Adipose tissue (tissue), 3 donors: ENCODE measurements around the gene NPFF. TPM values are rescaled to one million over a fixed set of nuclear protein-coding genes. Genes with fewer than 3 reads are reported as not detected.
"Not testable (repeated sequence)": the region's sequence is repeated elsewhere in the genome, so short reads cannot be mapped to it uniquely, and the experiment has no call there.

Source experiments
- H3K27ac ChIP-seq: one replicate; pipeline ENCODE4 v1.5.1; 2013; ENCODE audit warnings: low read depth, low read length
- WGBS, 3 donors: extraction: QIAGEN DNeasy Blood & Tissue Kit; methylation state at CpG; one replicate each; pipeline ENCODE4 v1.1.7; 2013; 5-methylcytosine and 5-hydroxymethylcytosine counted together
- polyA plus RNA-seq, 3 donors: library from polyadenylated mRNA; stranded (reverse); fragments of 200-250 nt; gene quantifications; one replicate each; pipeline ENCODE4 v1.2.3, GENCODE V29; 2013
- donor health status: healthy with polysubstance abuse.
- donor health status: Bipolar disorder and iron deficiency.
- donor health status: healthy.

The NPFF gene
- 1 to 10 TPM in 1 of 3 donors, under 1 TPM in 1, not detected in 1; 0.21 to 2.6 TPM for polyA plus RNA-seq

- H3K27ac ChIP-seq = no peak within 1 kb of the TSS
- 83 to 90% (median 90%) methylated on average over 9 of the region's 9 CpGs for WGBS, 3 donors
Measured at GRCh38 chr12:53506881-53507602, at the start of gene NPFF. Gene NPFF (minus strand): TSS chr12:53507484. CDS start chr12:53507474, 10 bp downstream.

GRCh38 chr12:53552361-53553327 is 45.4 kb upstream of the NPFF start:
- no peak overlapping the region for H3K27ac ChIP-seq
- 84 to 91% (median 90%) methylated on average over 13 to 14 of the region's 14 CpGs for WGBS, 3 donors

- 91 to 95% (median 94%) methylated on average over 2 of the region's 2 CpGs for WGBS, 3 donors
- H3K27ac ChIP-seq = no peak overlapping the region
Measured at GRCh38 chr12:53551889-53552291, 44.6 kb upstream of the NPFF start.

- no peak overlapping the region for H3K27ac ChIP-seq
- 79 to 92% (median 92%) methylated on average over 1 of the region's 1 CpG for whole genome bisulfite sequencing, 3 donors
Measured at GRCh38 chr12:53550595-53550994, 43.3 kb upstream of the NPFF start.

- not testable (repeated sequence) for H3K27ac ChIP-seq
- WGBS, 3 donors = 94 to 99% (median 97%) methylated on average over 8 of the region's 8 CpGs
Measured at GRCh38 chr12:53550131-53550530, 42.8 kb upstream of the NPFF start.

- WGBS, 3 donors = 96 to 97% (median 96%) methylated on average over 6 of the region's 6 CpGs
- H3K27ac ChIP-seq = not testable (repeated sequence)
Measured at GRCh38 chr12:53548354-53548753, 41.1 kb upstream of the NPFF start.

- WGBS, 3 donors = 25 to 29% (median 26%) methylated on average over 5 of the region's 5 CpGs
- H3K27ac ChIP-seq = no peak overlapping the region
Measured at GRCh38 chr12:53543539-53543938, 36.3 kb upstream of the NPFF start.

GRCh38 chr12:53539526-53539925 is 32.2 kb upstream of the NPFF start:
- WGBS, 3 donors = 94 to 96% (median 95%) methylated on average over 3 of the region's 3 CpGs
- H3K27ac ChIP-seq = no peak overlapping the region

GRCh38 chr12:53538209-53538689 is 31.0 kb upstream of the NPFF start:
- H3K27ac ChIP-seq = no peak overlapping the region
- WGBS, 3 donors = 7 to 22% (median 9%) methylated on average over 1 of the region's 1 CpG

- no peak overlapping the region for H3K27ac ChIP-seq
- WGBS, 3 donors = 89 to 96% (median 90%) methylated on average over 3 of the region's 3 CpGs
Measured at GRCh38 chr12:53536962-53537361, 29.7 kb upstream of the NPFF start.

GRCh38 chr12:53533471-53533870 is 26.2 kb upstream of the NPFF start:
- 68 to 79% (median 76%) methylated on average over 2 of the region's 2 CpGs for WGBS, 3 donors
- no peak overlapping the region for H3K27ac ChIP-seq

- 71 to 90% (median 75%) methylated on average over 7 of the region's 7 CpGs for WGBS, 3 donors
- H3K27ac ChIP-seq = no peak overlapping the region
Measured at GRCh38 chr12:53532524-53533445, 25.5 kb upstream of the NPFF start.

GRCh38 chr12:53532021-53532420 is 24.7 kb upstream of the NPFF start:
- WGBS, 3 donors = 71 to 76% (median 72%) methylated on average over 3 of the region's 3 CpGs
- no peak overlapping the region for H3K27ac ChIP-seq

- H3K27ac ChIP-seq = no peak overlapping the region
- 92 to 93% (median 92%) methylated on average over 4 of the region's 4 CpGs for WGBS, 3 donors
Measured at GRCh38 chr12:53530920-53531319, 23.6 kb upstream of the NPFF start.

- no peak overlapping the region for H3K27ac ChIP-seq
- WGBS, 3 donors = 83 to 88% (median 86%) methylated on average over 2 of the region's 2 CpGs
Measured at GRCh38 chr12:53530061-53530460, 22.8 kb upstream of the NPFF start.

GRCh38 chr12:53524476-53524875 is 17.2 kb upstream of the NPFF start:
- WGBS, 3 donors = 95 to 96% (median 95%) methylated on average over 13 of the region's 13 CpGs
- H3K27ac ChIP-seq = no peak overlapping the region

- 93 to 96% (median 95%) methylated on average over 3 of the region's 3 CpGs for WGBS, 3 donors
- no peak overlapping the region for H3K27ac ChIP-seq
Measured at GRCh38 chr12:53523131-53523530, 15.8 kb upstream of the NPFF start.

- H3K27ac ChIP-seq = no peak overlapping the region
- 77 to 83% (median 82%) methylated on average over 5 of the region's 5 CpGs for WGBS, 3 donors
Measured at GRCh38 chr12:53518381-53518780, 11.1 kb upstream of the NPFF start.
